Gastrocnemius medialis (tissue), 4 donors: Measurements from ENCODE around the gene WDR54.

Experiments used
- POLR2A ChIP-seq, 2 donors: fragments of 450-650 bp; IDR thresholded peaks; one replicate each; pipeline ENCODE4 v1.6.1; 2017; ENCODE audit warnings: antibody characterized with exemption in 2 of 2, mild to moderate bottlenecking in 2 of 2, moderate library complexity in 2 of 2
- TF ChIP-seq, protein P1 (sequence below), 5 experiments: fragments of 450-650 bp in 3 of 5; fragments of 200-600 bp in 2 of 5; sonication (generic) in 2 of 5; IDR thresholded peaks in 4 of 5; conservative IDR thresholded peaks in 1 of 5; 1 replicate in 4 of 5; 2 replicates in 1 of 5; pipeline ENCODE4 v1.5.1; 2016 to 2019; ENCODE audit warnings: antibody characterized with exemption in 5 of 5, mild to moderate bottlenecking in 3 of 5, moderate library complexity in 3 of 5

GRCh38 chr2:74385396-74385795 lies 36.1 kb upstream of the WDR54 start:
- TF ChIP-seq, protein P1, sequence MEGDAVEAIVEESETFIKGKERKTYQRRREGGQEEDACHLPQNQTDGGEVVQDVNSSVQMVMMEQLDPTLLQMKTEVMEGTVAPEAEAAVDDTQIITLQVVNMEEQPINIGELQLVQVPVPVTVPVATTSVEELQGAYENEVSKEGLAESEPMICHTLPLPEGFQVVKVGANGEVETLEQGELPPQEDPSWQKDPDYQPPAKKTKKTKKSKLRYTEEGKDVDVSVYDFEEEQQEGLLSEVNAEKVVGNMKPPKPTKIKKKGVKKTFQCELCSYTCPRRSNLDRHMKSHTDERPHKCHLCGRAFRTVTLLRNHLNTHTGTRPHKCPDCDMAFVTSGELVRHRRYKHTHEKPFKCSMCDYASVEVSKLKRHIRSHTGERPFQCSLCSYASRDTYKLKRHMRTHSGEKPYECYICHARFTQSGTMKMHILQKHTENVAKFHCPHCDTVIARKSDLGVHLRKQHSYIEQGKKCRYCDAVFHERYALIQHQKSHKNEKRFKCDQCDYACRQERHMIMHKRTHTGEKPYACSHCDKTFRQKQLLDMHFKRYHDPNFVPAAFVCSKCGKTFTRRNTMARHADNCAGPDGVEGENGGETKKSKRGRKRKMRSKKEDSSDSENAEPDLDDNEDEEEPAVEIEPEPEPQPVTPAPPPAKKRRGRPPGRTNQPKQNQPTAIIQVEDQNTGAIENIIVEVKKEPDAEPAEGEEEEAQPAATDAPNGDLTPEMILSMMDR (IDR thresholded peaks at IDR 0.05 in 4 of 5, conservative IDR thresholded peaks at IDR 0.05 in 1 of 5), result no peak
- TF ChIP-seq POLR2A (IDR thresholded peaks at IDR 0.05), result no peak
